ENCODE measurements around the gene PIGC.
A peak's percentile ranks its signal among the peaks of the same experiment; 100 is the strongest.

Gene PIGC

DNA sequence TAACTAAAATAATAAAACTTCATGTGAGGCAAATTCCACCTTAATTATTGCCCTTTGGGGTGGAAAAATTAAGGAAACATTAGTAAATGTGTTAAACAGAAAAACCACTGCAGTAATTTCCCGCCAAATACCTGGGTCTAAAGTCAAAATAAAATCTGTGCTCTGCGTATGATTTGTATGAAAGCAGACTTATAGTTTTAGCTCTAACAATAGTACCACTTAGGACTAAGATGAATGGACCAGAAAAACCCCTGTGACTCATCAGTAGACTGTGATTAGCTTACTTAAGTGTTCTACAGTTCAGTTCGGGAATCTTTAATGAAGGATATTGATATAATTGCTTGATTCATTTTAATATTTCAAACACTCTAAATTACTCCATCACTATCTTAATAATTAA lies 46.6 kb downstream of the PIGC start:
- TF ChIP-seq, protein P1, sequence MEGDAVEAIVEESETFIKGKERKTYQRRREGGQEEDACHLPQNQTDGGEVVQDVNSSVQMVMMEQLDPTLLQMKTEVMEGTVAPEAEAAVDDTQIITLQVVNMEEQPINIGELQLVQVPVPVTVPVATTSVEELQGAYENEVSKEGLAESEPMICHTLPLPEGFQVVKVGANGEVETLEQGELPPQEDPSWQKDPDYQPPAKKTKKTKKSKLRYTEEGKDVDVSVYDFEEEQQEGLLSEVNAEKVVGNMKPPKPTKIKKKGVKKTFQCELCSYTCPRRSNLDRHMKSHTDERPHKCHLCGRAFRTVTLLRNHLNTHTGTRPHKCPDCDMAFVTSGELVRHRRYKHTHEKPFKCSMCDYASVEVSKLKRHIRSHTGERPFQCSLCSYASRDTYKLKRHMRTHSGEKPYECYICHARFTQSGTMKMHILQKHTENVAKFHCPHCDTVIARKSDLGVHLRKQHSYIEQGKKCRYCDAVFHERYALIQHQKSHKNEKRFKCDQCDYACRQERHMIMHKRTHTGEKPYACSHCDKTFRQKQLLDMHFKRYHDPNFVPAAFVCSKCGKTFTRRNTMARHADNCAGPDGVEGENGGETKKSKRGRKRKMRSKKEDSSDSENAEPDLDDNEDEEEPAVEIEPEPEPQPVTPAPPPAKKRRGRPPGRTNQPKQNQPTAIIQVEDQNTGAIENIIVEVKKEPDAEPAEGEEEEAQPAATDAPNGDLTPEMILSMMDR (conservative IDR thresholded peaks at IDR 0.05; ENCODE audit: low read depth), result no peak
- DNase-seq (ENCODE audit: low spot score), result peak; percentile 29
- H3K27ac ChIP-seq, result no peak overlapping the region
- ChIA-PET POLR2A (ENCODE audit: low non-redundant PET) (no interaction called here), CTCF (no interaction called here)

DNA sequence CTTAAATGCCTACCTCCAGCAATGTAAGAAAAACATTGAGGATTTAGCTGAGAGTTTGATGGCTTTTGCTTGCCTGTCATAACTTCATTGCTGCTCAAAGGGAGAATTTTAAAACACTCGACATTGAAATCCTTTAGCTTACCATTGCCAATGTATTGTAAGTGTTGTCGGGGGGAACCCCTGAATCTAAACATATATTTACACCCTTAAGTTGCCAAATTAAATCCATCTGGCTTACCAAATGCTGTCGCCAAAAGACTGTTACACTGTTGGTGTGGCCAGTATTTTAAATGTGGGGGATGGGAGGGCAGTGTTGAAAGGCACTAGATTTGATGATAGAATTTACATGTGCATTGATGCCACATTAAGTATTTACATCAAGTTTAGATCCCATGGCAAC lies 48.3 kb downstream of the PIGC start:
- no peak overlapping the region for H3K27ac ChIP-seq
- no peak for DNase-seq (ENCODE audit: low spot score)
- TF ChIP-seq, protein P1 (conservative IDR thresholded peaks at IDR 0.05; ENCODE audit: low read depth), result no peak
- ChIA-PET POLR2A (ENCODE audit: low non-redundant PET) (no interaction called here), CTCF (interaction anchor here (0.6 kb wide), 1 partner anchor 48 kb away, joined by 4 read pairs; no protein-coding TSS in a partner anchor)

DNA sequence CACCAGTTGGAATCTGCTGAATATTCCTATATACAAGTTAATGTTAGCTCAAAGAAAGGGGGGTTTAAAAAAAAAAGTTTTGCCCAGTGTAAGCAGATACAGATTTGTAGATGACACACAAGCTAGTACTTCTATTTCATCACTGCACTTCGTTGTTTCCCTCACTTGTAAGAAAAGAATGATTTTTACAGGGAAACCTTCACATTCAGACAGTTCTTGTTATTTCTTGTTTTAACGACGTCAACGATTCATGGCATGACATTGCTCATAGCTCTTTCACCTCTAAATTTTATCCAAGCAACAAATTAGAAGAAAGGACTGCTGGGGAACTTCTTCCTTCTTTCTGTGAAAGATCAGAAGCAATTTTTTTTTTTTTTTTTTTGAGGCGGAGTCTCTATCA lies 49.1 kb downstream of the PIGC start:
- TF ChIP-seq, protein P1 (conservative IDR thresholded peaks at IDR 0.05; ENCODE audit: low read depth), result no peak
- ChIA-PET CTCF (interaction anchor here (0.6 kb wide), 1 partner anchor 304 kb away, joined by 5 read pairs; no protein-coding TSS in a partner anchor), POLR2A (ENCODE audit: low non-redundant PET) (interaction anchor here (0.7 kb wide), 1 partner anchor 101 kb away, joined by 3 read pairs; no protein-coding TSS in a partner anchor)
- DNase-seq (ENCODE audit: low spot score), result no peak
- no peak overlapping the region for H3K27ac ChIP-seq

DNA sequence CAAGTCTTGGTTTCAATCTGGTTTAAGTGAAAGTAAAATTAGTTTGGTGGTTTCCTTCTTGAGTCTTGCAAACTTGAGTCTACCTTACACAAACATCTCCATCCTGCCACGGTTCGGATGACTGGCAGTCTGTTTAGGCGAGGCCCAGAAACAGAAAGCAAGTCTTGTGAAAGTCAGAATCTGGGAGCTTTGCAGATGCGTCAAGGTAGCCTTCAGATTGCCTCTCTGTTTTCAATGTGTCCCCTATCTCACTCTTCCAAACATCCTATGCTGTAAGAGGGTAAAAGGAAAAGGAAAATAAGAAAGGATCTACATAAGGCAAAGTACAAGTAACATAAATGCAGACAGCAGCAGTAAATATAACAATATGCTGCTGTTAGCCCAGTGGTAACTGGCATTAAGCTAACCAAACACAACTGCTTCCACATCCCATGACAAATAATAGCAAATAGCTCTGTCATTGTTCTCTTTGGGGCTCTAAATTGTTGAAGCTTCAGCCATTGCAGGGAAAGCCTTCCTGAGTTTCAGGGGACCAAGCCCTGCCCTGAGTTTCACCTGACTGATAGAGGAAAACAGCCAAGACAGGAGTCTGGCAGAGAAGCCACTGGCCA lies 49.6 kb downstream of the PIGC start:
- no peak overlapping the region for H3K27ac ChIP-seq

DNA sequence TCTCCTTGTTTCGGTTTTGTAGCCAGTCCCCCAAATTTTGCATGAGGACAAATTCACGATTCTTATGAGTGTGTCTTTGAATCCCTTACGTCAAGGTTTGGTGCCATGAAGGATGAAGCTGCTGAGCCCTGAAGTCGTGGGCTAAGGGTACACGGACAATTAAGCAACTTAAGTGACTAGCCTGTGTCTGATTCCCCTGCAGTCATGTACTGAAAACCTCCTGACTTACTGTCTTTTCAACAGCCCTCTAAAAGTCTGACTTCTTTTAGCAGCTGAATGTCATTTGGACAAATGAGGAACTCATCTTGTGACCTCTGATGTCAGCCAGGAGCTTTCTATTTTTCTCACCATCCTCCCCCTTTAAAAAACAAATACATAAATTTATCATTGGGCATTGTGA lies 50.5 kb downstream of the PIGC start:
- ChIA-PET CTCF (interaction anchor here (0.7 kb wide), 1 partner anchor 216 kb away, joined by 5 read pairs; no protein-coding TSS in a partner anchor), POLR2A (ENCODE audit: low non-redundant PET) (no interaction called here)
- no peak overlapping the region for H3K27ac ChIP-seq
- TF ChIP-seq, protein P1 (conservative IDR thresholded peaks at IDR 0.05; ENCODE audit: low read depth), result no peak
- DNase-seq (ENCODE audit: low spot score), result no peak

More for the DNA sequence above, 49.6 kb downstream of the PIGC start:
- DNase-seq (ENCODE audit: low spot score), result no peak
- TF ChIP-seq, protein P1 (conservative IDR thresholded peaks at IDR 0.05; ENCODE audit: low read depth), result no peak
- ChIA-PET CTCF (interaction anchor here (0.6 kb wide), 1 partner anchor 304 kb away, joined by 5 read pairs; no protein-coding TSS in a partner anchor), POLR2A (ENCODE audit: low non-redundant PET) (interaction anchor here (0.7 kb wide), 1 partner anchor 102 kb away, joined by 3 read pairs; no protein-coding TSS in a partner anchor)

DNA sequence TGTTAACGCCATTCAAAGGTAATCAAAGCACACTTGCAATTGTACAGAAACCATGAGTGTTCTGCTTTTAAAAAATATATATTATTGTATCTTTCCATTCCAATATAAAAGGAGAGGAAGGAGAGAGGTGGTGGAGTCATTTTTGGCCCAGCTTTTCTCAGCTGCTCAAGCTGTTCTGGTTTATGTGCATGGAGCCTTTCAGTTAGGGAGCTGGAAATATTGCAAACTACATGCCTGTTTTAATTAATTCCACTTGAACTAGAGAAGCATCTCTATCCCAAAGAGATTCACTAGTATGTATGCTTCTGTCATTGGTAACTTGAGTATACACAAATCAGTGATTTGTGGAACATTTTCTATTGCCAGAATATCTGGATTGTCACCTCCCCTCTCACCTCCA lies 51.9 kb downstream of the PIGC start:
- DNase-seq (ENCODE audit: low spot score), result no peak
- H3K27ac ChIP-seq, result no peak overlapping the region
- POLR2A ChIA-PET (ENCODE audit: low non-redundant PET), result no interaction called here
- CTCF ChIA-PET, result no interaction called here
- TF ChIP-seq, protein P1 (conservative IDR thresholded peaks at IDR 0.05; ENCODE audit: low read depth), result no peak
